ENCODE measurements around the gene OLFM1. TPM values are rescaled to one million over a fixed set of nuclear protein-coding genes. Genes with fewer than 3 reads are reported as not detected.
A peak's percentile ranks its signal among the peaks of the same experiment; 100 is the strongest.
"Not testable (repeated sequence)": the region's sequence is repeated elsewhere in the genome, so short reads cannot be mapped to it uniquely, and the experiment has no call there.

OLFM1 gene
- total and polyA plus RNA-seq, 4 experiments from 2014 or later, result not detected

GRCh38 chr9:135155396-135155795 is 67.9 kb downstream of the OLFM1 start:
- H3K9me3 Mint-ChIP-seq, result peaks cover under 1 to 12% (median 7%) of the 10 kb centered on the region in 8 donors
- Histone ChIP-seq H3K36me3 (ENCODE audit: insufficient read depth, low read length) (no peaks in the 10 kb centered on the region), H3K4me1 (ENCODE audit: insufficient read depth, low read length) (no peaks in the 10 kb centered on the region), H3K27ac (ENCODE audit: low read depth, low read length) (no peak overlapping the region), H3K9me3 (ENCODE audit: control insufficient read depth in 1 of 2, low read length in 2 of 2) (no peaks in the 10 kb centered on the region), H3K27me3 (ENCODE audit: insufficient read depth, low read length) (no peaks in the 10 kb centered on the region), H3K4me3 (ENCODE audit: low read length in 2 of 2) (no peak overlapping the region)
- no peaks in the 10 kb centered on the region for H3K36me3 Mint-ChIP-seq
- intact Hi-C loops (cut with micrococcal nuclease), result no loop called here
- ChIA-PET CTCF (ENCODE audit: partially characterized antibody) (no interaction called here), POLR2A (ENCODE audit: partially characterized antibody) (no interaction called here)
- no peak overlapping the region for H3K27ac Mint-ChIP-seq
- DNase-seq, result no peak
- no peaks in the 10 kb centered on the region for H3K4me1 Mint-ChIP-seq
- H3K4me3 Mint-ChIP-seq, result no peak overlapping the region
- peaks cover 0 to 11% of the 10 kb centered on the region in 2 donors for H3K27me3 Mint-ChIP-seq

DNA sequence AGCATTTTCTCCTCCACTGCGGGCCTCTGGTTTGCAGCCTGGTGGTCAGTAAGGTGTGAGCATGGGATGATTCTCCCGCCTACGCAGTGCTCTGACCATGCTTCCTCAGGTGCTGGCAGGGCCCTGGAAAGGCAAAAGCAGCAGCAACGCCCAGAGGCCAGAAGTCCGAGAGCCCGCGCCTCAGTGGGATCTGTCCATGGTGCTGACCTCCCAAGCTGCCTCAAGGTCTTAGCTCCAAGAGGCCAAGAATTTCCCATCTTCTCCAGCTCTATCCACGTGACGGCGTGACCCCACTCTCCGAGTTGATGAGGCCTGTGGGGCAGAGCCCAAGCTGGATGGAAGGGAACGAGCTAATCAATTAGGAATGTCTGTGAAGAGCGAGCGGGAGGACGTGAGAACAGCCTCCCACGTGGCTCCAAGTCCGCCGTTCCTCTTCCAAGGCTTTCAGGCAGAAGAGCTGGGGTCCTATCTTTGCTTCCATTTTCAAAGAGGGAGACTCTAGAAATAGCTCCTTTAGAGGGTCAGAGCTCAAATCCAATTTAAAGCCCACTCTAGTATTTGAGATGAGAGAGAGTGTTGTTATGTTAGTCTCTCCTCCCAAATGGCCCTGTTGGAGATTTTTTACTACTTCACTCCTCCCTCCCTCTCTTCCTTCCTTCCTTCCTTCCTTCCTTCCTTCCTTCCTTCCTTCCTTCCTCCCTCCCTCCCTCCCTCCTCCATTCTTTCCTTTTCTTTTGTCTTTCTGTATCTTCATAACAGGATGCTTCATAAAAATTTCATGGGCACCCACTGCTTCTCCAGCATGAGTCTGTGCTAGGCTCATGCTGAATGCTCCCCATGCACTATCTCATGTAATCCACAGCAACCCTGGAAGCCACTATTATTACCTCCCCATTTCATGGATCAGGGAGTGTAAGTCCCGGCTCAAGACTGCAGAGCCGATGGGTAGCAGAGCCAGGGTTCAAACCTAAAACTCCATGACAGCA is 69.3 kb downstream of the OLFM1 start:
- Histone ChIP-seq H3K27me3 (ENCODE audit: insufficient read depth, low read length) (no peaks in the 10 kb centered on the region), H3K4me3 (ENCODE audit: low read length in 2 of 2) (no peak overlapping the region), H3K36me3 (ENCODE audit: insufficient read depth, low read length) (no peaks in the 10 kb centered on the region), H3K4me1 (ENCODE audit: insufficient read depth, low read length) (no peaks in the 10 kb centered on the region), H3K27ac (ENCODE audit: low read depth, low read length) (no peak overlapping the region), H3K9me3 (ENCODE audit: control insufficient read depth in 1 of 2, low read length in 2 of 2) (no peaks in the 10 kb centered on the region)
- H3K36me3 Mint-ChIP-seq, result no peaks in the 10 kb centered on the region
- POLR2A ChIA-PET (ENCODE audit: partially characterized antibody), result no interaction called here
- H3K27ac Mint-ChIP-seq, result no peak overlapping the region
- H3K27me3 Mint-ChIP-seq, result peaks cover 3 to 14% of the 10 kb centered on the region in 2 donors
- CTCF ChIA-PET (ENCODE audit: partially characterized antibody), result interaction anchor here (1.4 kb wide), 1 partner anchor 60 kb away, joined by 3 read pairs; no protein-coding TSS in a partner anchor
- peak in 2 of 5 donors; percentile 1 to 4 for DNase-seq
- peaks cover 0 to 8% (median 2%) of the 10 kb centered on the region in 8 donors for H3K9me3 Mint-ChIP-seq
- no peak overlapping the region for H3K4me3 Mint-ChIP-seq
- H3K4me1 Mint-ChIP-seq, result no peaks in the 10 kb centered on the region
- intact Hi-C loops (cut with micrococcal nuclease), result no loop called here

GRCh38 chr9:135157856-135158563 is 70.5 kb downstream of the OLFM1 start:
- H3K27me3 Mint-ChIP-seq, result peaks cover 3 to 14% of the 10 kb centered on the region in 2 donors
- no peaks in the 10 kb centered on the region for H3K27me3 ChIP-seq (ENCODE audit: insufficient read depth, low read length)
- ChIA-PET POLR2A (ENCODE audit: partially characterized antibody) (no interaction called here), CTCF (ENCODE audit: partially characterized antibody) (no interaction called here)
- H3K4me1 Mint-ChIP-seq, result no peaks in the 10 kb centered on the region
- no peaks in the 10 kb centered on the region for H3K36me3 Mint-ChIP-seq
- intact Hi-C loops (cut with micrococcal nuclease), result no loop called here
- no peak overlapping the region for H3K4me3 ChIP-seq (ENCODE audit: low read length in 2 of 2)
- no peak overlapping the region for H3K27ac Mint-ChIP-seq
- no peak overlapping the region for H3K27ac ChIP-seq (ENCODE audit: low read depth, low read length)
- no peaks in the 10 kb centered on the region for H3K4me1 ChIP-seq (ENCODE audit: insufficient read depth, low read length)
- no peaks in the 10 kb centered on the region for H3K9me3 ChIP-seq (ENCODE audit: control insufficient read depth in 1 of 2, low read length in 2 of 2)
- DNase-seq, result no peak
- no peaks in the 10 kb centered on the region for H3K36me3 ChIP-seq (ENCODE audit: insufficient read depth, low read length)
- H3K9me3 Mint-ChIP-seq, result peaks cover 0 to 8% (median 1%) of the 10 kb centered on the region in 8 donors
- no peak overlapping the region for H3K4me3 Mint-ChIP-seq

- DNase-seq, result no peak
- H3K4me3 ChIP-seq (ENCODE audit: low read length in 2 of 2), result no peak overlapping the region
- ChIA-PET CTCF (ENCODE audit: partially characterized antibody) (no interaction called here), POLR2A (ENCODE audit: partially characterized antibody) (no interaction called here)
- no peak overlapping the region for H3K4me3 Mint-ChIP-seq
- intact Hi-C loops (cut with micrococcal nuclease), result no loop called here
- no peaks in the 10 kb centered on the region for H3K36me3 ChIP-seq (ENCODE audit: insufficient read depth, low read length)
- peaks cover 3 to 14% of the 10 kb centered on the region in 2 donors for H3K27me3 Mint-ChIP-seq
- no peak overlapping the region for H3K27ac Mint-ChIP-seq
- H3K4me1 Mint-ChIP-seq, result no peaks in the 10 kb centered on the region
- H3K27ac ChIP-seq (ENCODE audit: low read depth, low read length), result no peak overlapping the region
- H3K27me3 ChIP-seq (ENCODE audit: insufficient read depth, low read length), result no peaks in the 10 kb centered on the region
- no peaks in the 10 kb centered on the region for H3K36me3 Mint-ChIP-seq
- no peaks in the 10 kb centered on the region for H3K4me1 ChIP-seq (ENCODE audit: insufficient read depth, low read length)
- no peaks in the 10 kb centered on the region for H3K9me3 ChIP-seq (ENCODE audit: control insufficient read depth in 1 of 2, low read length in 2 of 2)
- H3K9me3 Mint-ChIP-seq, result peaks cover 0 to 8% (median 1%) of the 10 kb centered on the region in 8 donors
Measured at GRCh38 chr9:135158564-135158937, 71.1 kb downstream of the OLFM1 start.

DNA sequence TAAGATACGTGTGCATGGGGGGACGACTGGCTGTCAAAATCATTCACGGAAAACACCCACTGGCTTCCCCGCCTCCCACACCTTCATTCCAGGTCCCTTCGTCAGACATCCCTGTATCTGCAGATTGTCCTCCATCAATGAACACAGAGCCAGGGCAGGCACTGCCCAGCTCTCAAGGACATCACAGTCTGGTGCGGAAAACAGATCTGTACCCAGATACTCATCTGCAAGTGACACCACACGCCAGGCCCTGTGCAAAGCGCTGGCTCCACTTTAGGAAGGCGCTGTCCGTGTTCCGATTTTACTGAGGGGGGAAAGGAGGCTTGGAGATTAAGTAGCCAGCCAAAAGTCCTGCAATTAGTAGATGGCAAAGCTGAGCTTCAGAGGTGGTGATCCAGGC is 72.3 kb downstream of the OLFM1 start:
- Mint-ChIP-seq H3K4me1 (no peaks in the 10 kb centered on the region), H3K27me3 (peaks cover 3 to 8% of the 10 kb centered on the region in 2 donors), H3K4me3 (no peak overlapping the region), H3K36me3 (no peaks in the 10 kb centered on the region), H3K27ac (no peak overlapping the region), H3K9me3 (peaks cover 0 to 8% (median 0%) of the 10 kb centered on the region in 8 donors)
- intact Hi-C loops (cut with micrococcal nuclease), result no loop called here
- no peaks in the 10 kb centered on the region for H3K9me3 ChIP-seq (ENCODE audit: control insufficient read depth in 1 of 2, low read length in 2 of 2)
- no peaks in the 10 kb centered on the region for H3K4me1 ChIP-seq (ENCODE audit: insufficient read depth, low read length)
- H3K27ac ChIP-seq (ENCODE audit: low read depth, low read length), result no peak overlapping the region
- POLR2A ChIA-PET (ENCODE audit: partially characterized antibody), result no interaction called here
- H3K36me3 ChIP-seq (ENCODE audit: insufficient read depth, low read length), result no peaks in the 10 kb centered on the region
- H3K27me3 ChIP-seq (ENCODE audit: insufficient read depth, low read length), result no peaks in the 10 kb centered on the region
- DNase-seq, result no peak
- no peak overlapping the region for H3K4me3 ChIP-seq (ENCODE audit: low read length in 2 of 2)
- CTCF ChIA-PET (ENCODE audit: partially characterized antibody), result no interaction called here

GRCh38 chr9:135160862-135161261 is 73.4 kb downstream of the OLFM1 start:
- peaks cover 0 to 8% (median 0%) of the 10 kb centered on the region in 8 donors for H3K9me3 Mint-ChIP-seq
- H3K4me3 Mint-ChIP-seq, result no peak overlapping the region
- Histone ChIP-seq H3K36me3 (ENCODE audit: insufficient read depth, low read length) (no peaks in the 10 kb centered on the region), H3K27me3 (ENCODE audit: insufficient read depth, low read length) (no peaks in the 10 kb centered on the region), H3K9me3 (ENCODE audit: control insufficient read depth in 1 of 2, low read length in 2 of 2) (no peaks in the 10 kb centered on the region), H3K4me1 (ENCODE audit: insufficient read depth, low read length) (no peaks in the 10 kb centered on the region), H3K27ac (ENCODE audit: low read depth, low read length) (no peak overlapping the region), H3K4me3 (ENCODE audit: low read length in 2 of 2) (no peak overlapping the region)
- CTCF ChIA-PET (ENCODE audit: partially characterized antibody), result no interaction called here
- POLR2A ChIA-PET (ENCODE audit: partially characterized antibody), result no interaction called here
- intact Hi-C loops (cut with micrococcal nuclease), result no loop called here
- peaks cover 3 to 8% of the 10 kb centered on the region in 2 donors for H3K27me3 Mint-ChIP-seq
- H3K36me3 Mint-ChIP-seq, result no peaks in the 10 kb centered on the region
- no peak for DNase-seq
- no peaks in the 10 kb centered on the region for H3K4me1 Mint-ChIP-seq
- no peak overlapping the region for H3K27ac Mint-ChIP-seq

GRCh38 chr9:135162599-135162998 is 75.1 kb downstream of the OLFM1 start:
- H3K27ac Mint-ChIP-seq; H3K27me3 Mint-ChIP-seq; H3K4me1 Mint-ChIP-seq; intact Hi-C loops (cut with micrococcal nuclease); H3K27ac ChIP-seq (ENCODE audit: low read depth, low read length); H3K36me3 Mint-ChIP-seq; DNase-seq; H3K9me3 ChIP-seq (ENCODE audit: control insufficient read depth in 1 of 2, low read length in 2 of 2); H3K4me3 Mint-ChIP-seq; H3K9me3 Mint-ChIP-seq; H3K4me1 ChIP-seq (ENCODE audit: insufficient read depth, low read length); H3K27me3 ChIP-seq (ENCODE audit: insufficient read depth, low read length); CTCF ChIA-PET (ENCODE audit: partially characterized antibody); POLR2A ChIA-PET (ENCODE audit: partially characterized antibody); H3K36me3 ChIP-seq (ENCODE audit: insufficient read depth, low read length); H3K4me3 ChIP-seq (ENCODE audit: low read length in 2 of 2): not testable (repeated sequence)

Measured in CD4-positive, alpha-beta memory T cell (primary cell).